Erythroblast (primary cell): ENCODE results near the gene EIF3K.
"Not testable (repeated sequence)": the region's sequence is repeated elsewhere in the genome, so short reads cannot be mapped to it uniquely, and the experiment has no call there.

Experiments
- GATA1 ChIP-seq: IDR thresholded peaks from 2 replicates; pipeline ENCODE4 v1.6.1; 2011; ENCODE audit warnings: low read depth, mild to moderate bottlenecking, control low read depth, low read length, moderate library complexity
- POLR2A ChIP-seq: IDR thresholded peaks from 2 replicates; pipeline ENCODE4 v1.6.1; 2011; ENCODE audit warnings: mild to moderate bottlenecking, low read length

DNA sequence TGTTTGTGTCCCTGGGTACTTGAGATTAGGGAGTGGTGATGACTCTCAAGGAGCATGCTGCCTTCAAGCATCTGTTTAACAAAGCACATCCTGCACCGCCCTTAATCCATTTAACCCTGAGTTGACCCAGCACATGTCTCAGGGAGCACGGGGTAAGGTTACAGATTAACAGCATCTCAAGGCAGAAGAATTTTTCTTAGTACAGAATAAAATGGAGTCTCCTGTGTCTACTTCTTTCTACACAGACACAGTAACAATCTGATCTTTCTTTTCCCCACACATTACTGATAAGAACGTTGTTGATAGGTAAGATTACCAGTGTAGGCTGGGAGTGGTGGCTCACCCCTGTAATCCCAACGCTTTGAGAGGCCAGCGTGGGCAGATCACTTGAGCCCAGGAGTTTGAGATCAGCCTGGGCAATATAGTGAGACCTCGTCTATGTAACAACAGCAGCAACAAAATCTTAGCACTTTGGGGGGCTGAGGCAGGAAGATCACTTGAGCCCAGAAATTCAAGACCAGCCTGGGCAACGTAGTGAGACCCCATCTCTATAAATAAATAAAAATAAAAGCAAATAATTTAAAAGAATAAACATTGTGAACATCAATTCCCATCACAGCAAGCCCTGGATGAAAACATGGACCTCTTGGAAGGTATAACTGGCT lies 13.0 kb downstream of the EIF3K start:
- TF ChIP-seq POLR2A, GATA1: not testable (repeated sequence)
